Activated effector memory CD4-positive, alpha-beta T cell treated with Interleukin-2 at 50 U/mL for 16 hours (primary cell): ENCODE results near the gene ANKFN1.
"Not testable (repeated sequence)": the region's sequence is repeated elsewhere in the genome, so short reads cannot be mapped to it uniquely, and the experiment has no call there.

ENCODE experiments used
- DNase-seq: peaks from one replicate; pipeline ENCODE4 v3.0.0-alpha.2; 2020

Gene ANKFN1

GRCh38 chr17:56185491-56186221, 32.4 kb downstream of the ANKFN1 start:
- DNase-seq = no peak

GRCh38 chr17:56186222-56186786, 33.0 kb downstream of the ANKFN1 start:
- no peak for DNase-seq

- DNase-seq = no peak
Measured at GRCh38 chr17:56203430-56203829, 50.2 kb downstream of the ANKFN1 start.

GRCh38 chr17:56206351-56206750, 53.1 kb downstream of the ANKFN1 start:
- no peak for DNase-seq

- DNase-seq = no peak
Measured at GRCh38 chr17:56213031-56213430, 59.8 kb downstream of the ANKFN1 start.

- DNase-seq = no peak
Measured at GRCh38 chr17:56217921-56218320, 64.6 kb downstream of the ANKFN1 start.

- no peak for DNase-seq
Measured at GRCh38 chr17:56222255-56222654, 69.0 kb downstream of the ANKFN1 start.

GRCh38 chr17:56230660-56231059, 77.4 kb downstream of the ANKFN1 start:
- no peak for DNase-seq

GRCh38 chr17:56231252-56231651, 78.0 kb downstream of the ANKFN1 start:
- no peak for DNase-seq

- no peak for DNase-seq
Measured at GRCh38 chr17:56231693-56232092, 78.4 kb downstream of the ANKFN1 start.

GRCh38 chr17:56244268-56244890, 91.1 kb downstream of the ANKFN1 start:
- DNase-seq = no peak

GRCh38 chr17:56247816-56248215, 94.5 kb downstream of the ANKFN1 start:
- no peak for DNase-seq

- DNase-seq = no peak
Measured at GRCh38 chr17:56257075-56257474, 103.8 kb downstream of the ANKFN1 start.

- DNase-seq = no peak
Measured at GRCh38 chr17:56260376-56261002, 107.2 kb downstream of the ANKFN1 start.

- no peak for DNase-seq
Measured at GRCh38 chr17:56262803-56263202, 109.5 kb downstream of the ANKFN1 start.

- no peak for DNase-seq
Measured at GRCh38 chr17:56269556-56270389, 116.5 kb downstream of the ANKFN1 start.

GRCh38 chr17:56274491-56274890, 121.2 kb downstream of the ANKFN1 start:
- DNase-seq = no peak

- DNase-seq = no peak
Measured at GRCh38 chr17:56284482-56284881, 131.2 kb downstream of the ANKFN1 start.

- DNase-seq = not testable (repeated sequence)
Measured at GRCh38 chr17:56288786-56289185, 135.5 kb downstream of the ANKFN1 start.

- no peak for DNase-seq
Measured at GRCh38 chr17:56289321-56289720, 136.0 kb downstream of the ANKFN1 start.

GRCh38 chr17:56290101-56290801, 137.0 kb downstream of the ANKFN1 start:
- DNase-seq = no peak

- no peak for DNase-seq
Measured at GRCh38 chr17:56290802-56291118, 137.5 kb downstream of the ANKFN1 start.
